Ishikawa (cell line): Measurements from ENCODE around the gene CD3G.

Experiments
- CEBPB ChIP-seq: IDR thresholded peaks from 2 replicates; pipeline ENCODE4 v1.6.1; 2012
- CREB1 ChIP-seq: IDR thresholded peaks from 2 replicates; pipeline ENCODE4 v1.6.1; 2012; ENCODE audit warnings: low read depth
- EGR1 ChIP-seq: IDR thresholded peaks from 2 replicates; pipeline ENCODE4 v1.6.1; 2012
- EP300 ChIP-seq: IDR thresholded peaks from 2 replicates; pipeline ENCODE4 v1.6.1; 2012; ENCODE audit warnings: borderline replicate concordance
- FOXM1 ChIP-seq: IDR thresholded peaks from 2 replicates; pipeline ENCODE4 v1.6.1; 2012; ENCODE audit warnings: low read depth, borderline replicate concordance
- MAX ChIP-seq: IDR thresholded peaks from 2 replicates; pipeline ENCODE4 v1.6.1; 2012
- NFIC ChIP-seq: IDR thresholded peaks from 2 replicates; pipeline ENCODE4 v1.6.1; 2012
- RAD21 ChIP-seq: IDR thresholded peaks from 2 replicates; pipeline ENCODE4 v1.6.1; 2012; ENCODE audit warnings: low read depth
- REST ChIP-seq: IDR thresholded peaks from 2 replicates; pipeline ENCODE4 v1.6.1; 2012; ENCODE audit warnings: low read depth, mild to moderate bottlenecking
- TAF1 ChIP-seq: IDR thresholded peaks from 2 replicates; pipeline ENCODE4 v1.6.1; 2012; ENCODE audit warnings: low read depth, mild to moderate bottlenecking
- TCF12 ChIP-seq: IDR thresholded peaks from 2 replicates; pipeline ENCODE4 v1.6.1; 2012; ENCODE audit warnings: low read depth
- TEAD4 ChIP-seq: IDR thresholded peaks from 2 replicates; pipeline ENCODE4 v1.6.1; 2012
- USF1 ChIP-seq: IDR thresholded peaks from 2 replicates; pipeline ENCODE4 v1.6.1; 2012
- YY1 ChIP-seq: IDR thresholded peaks from 2 replicates; pipeline ENCODE4 v1.6.1; 2012; ENCODE audit warnings: low read depth
- ZBTB7A ChIP-seq: IDR thresholded peaks from 2 replicates; pipeline ENCODE4 v1.6.1; 2012; ENCODE audit warnings: low read depth

Gene CD3G

GRCh38 chr11:118359295-118359958 lies 15.3 kb downstream of the CD3G start, which contains the start of gene UBE4A:
Gene UBE4A, plus strand, starts transcription at chr11:118359600. Its CDS starts 5,481 bp downstream, at chr11:118365081.
- TF ChIP-seq RAD21 (no peak), REST (no peak), FOXM1 (no peak), CREB1 (peak; percentile 98), YY1 (0 out of 2 replicates have a peak, but pooled peaks have one; percentile 37), TAF1 (peak; percentile 64; the same call in 1 of the 2 replicates), EP300 (no peak), CEBPB (no peak), TEAD4 (peak; percentile 58), NFIC (no peak), ZBTB7A (no peak), USF1 (peak; percentile 38; the same call in 1 of the 2 replicates), EGR1 (no peak; the same call in 1 of the 2 replicates), MAX (peak; percentile 80), TCF12 (peak; percentile 55; the same call in 1 of the 2 replicates)

GRCh38 chr11:118364956-118365615 lies 20.9 kb downstream of the CD3G start:
- no peak for TF ChIP-seq TAF1
- TF ChIP-seq TCF12 = no peak
- TF ChIP-seq EP300 = no peak
- TF ChIP-seq REST = no peak
- no peak for TF ChIP-seq YY1

- TF ChIP-seq NFIC (no peak), USF1 (no peak), CREB1 (no peak), ZBTB7A (no peak), TCF12 (no peak), EP300 (no peak)
Measured at GRCh38 chr11:118366287-118366686, 22.1 kb downstream of the CD3G start.

- TF ChIP-seq USF1 = no peak
- no peak for TF ChIP-seq CEBPB
- no peak for TF ChIP-seq ZBTB7A
- TF ChIP-seq TEAD4 = no peak
- no peak for TF ChIP-seq REST
- TF ChIP-seq TAF1 = no peak
- no peak for TF ChIP-seq TCF12
- no peak for TF ChIP-seq FOXM1
- no peak for TF ChIP-seq YY1
- no peak for TF ChIP-seq RAD21
- TF ChIP-seq EP300 = no peak
- no peak for TF ChIP-seq NFIC
- TF ChIP-seq CREB1 = no peak
Measured at GRCh38 chr11:118370774-118371173, 26.6 kb downstream of the CD3G start.
